ENCODE results near the gene CUL7.

DNA sequence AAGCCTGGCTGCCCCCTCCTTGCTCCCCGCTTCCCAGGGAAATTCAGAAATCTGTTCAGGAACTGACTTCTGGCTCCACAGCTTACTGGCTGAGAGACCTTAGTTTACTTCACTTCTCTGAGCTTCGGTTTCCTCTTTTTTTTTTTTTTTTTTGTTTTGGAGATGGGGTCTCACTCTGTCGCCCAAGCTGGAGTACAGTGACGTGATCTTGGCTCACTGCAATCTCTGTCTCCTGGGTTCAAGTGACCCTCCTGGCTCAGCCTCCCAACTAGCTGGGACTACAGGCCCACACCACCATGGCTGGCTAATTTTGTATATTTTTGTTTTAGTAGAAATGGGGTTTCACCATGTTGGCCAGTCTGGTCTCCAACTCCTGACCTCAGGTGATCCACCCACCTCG lies 37.4 kb upstream of the CUL7 start:
- TF ChIP-seq, protein P1, sequence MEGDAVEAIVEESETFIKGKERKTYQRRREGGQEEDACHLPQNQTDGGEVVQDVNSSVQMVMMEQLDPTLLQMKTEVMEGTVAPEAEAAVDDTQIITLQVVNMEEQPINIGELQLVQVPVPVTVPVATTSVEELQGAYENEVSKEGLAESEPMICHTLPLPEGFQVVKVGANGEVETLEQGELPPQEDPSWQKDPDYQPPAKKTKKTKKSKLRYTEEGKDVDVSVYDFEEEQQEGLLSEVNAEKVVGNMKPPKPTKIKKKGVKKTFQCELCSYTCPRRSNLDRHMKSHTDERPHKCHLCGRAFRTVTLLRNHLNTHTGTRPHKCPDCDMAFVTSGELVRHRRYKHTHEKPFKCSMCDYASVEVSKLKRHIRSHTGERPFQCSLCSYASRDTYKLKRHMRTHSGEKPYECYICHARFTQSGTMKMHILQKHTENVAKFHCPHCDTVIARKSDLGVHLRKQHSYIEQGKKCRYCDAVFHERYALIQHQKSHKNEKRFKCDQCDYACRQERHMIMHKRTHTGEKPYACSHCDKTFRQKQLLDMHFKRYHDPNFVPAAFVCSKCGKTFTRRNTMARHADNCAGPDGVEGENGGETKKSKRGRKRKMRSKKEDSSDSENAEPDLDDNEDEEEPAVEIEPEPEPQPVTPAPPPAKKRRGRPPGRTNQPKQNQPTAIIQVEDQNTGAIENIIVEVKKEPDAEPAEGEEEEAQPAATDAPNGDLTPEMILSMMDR (IDR thresholded peaks at IDR 0.05; ENCODE audit: low read depth, low read length), result no peak
- no peak for TF ChIP-seq POLR2A (IDR thresholded peaks at IDR 0.05; ENCODE audit: extremely low read depth, insufficient read length)
- TF ChIP-seq, protein P2, sequence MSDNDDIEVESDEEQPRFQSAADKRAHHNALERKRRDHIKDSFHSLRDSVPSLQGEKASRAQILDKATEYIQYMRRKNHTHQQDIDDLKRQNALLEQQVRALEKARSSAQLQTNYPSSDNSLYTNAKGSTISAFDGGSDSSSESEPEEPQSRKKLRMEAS (IDR thresholded peaks at IDR 0.05; ENCODE audit: low read depth, low read length), result no peak
